DND-41 (cell line): ENCODE measurements around the gene TENT5A.

Source experiments
- ATAC-seq: fragments of 200-7000 bp; cut with Tn5 transposase; 3 replicates; pipeline ENCODE4 v1.9.1; 2021; ENCODE audit warnings: low read depth; ENCODE audit not compliant: insufficient read depth
- DNase-seq: peaks from one replicate; pipeline ENCODE4 v3.0.0-alpha.2; 2020
- H2AFZ ChIP-seq: 2 replicates; pipeline ENCODE4 v1.6.0; 2012; ENCODE audit warnings: low read depth, low read length
- H3K27ac ChIP-seq: 2 replicates; pipeline ENCODE4 v1.5.1; 2012; ENCODE audit warnings: low read length, inconsistent platforms
- H3K27me3 ChIP-seq: fragments of 200-600 bp; sonication (generic); 2 replicates; pipeline ENCODE4 v1.6.0; 2012; ENCODE audit warnings: low read length, mild to moderate bottlenecking, inconsistent platforms; ENCODE audit not compliant: insufficient read depth, poor library complexity
- H3K36me3 ChIP-seq: 2 replicates; pipeline ENCODE4 v1.5.1; 2012; ENCODE audit warnings: low read length, inconsistent platforms; ENCODE audit not compliant: insufficient read depth
- H3K4me1 ChIP-seq: 2 replicates; pipeline ENCODE4 v1.5.1; 2012; ENCODE audit warnings: mild to moderate bottlenecking, low read length; ENCODE audit not compliant: insufficient read depth
- H3K4me2 ChIP-seq: 2 replicates; pipeline ENCODE4 v1.6.0; 2012; ENCODE audit warnings: mild to moderate bottlenecking, moderate library complexity, low read length, inconsistent platforms; ENCODE audit not compliant: insufficient read depth
- H3K4me3 ChIP-seq, 2 experiments: fragments of 200-600 bp in 1 of 2; shearing (Covaris generic) in 1 of 2; 2 replicates each; pipeline ENCODE4 v1.5.1; 2012 to 2016; ENCODE audit warnings: inconsistent platforms in 2 of 2, low read length in 2 of 2, mild to moderate bottlenecking in 2 of 2, low read depth in 1 of 2, moderate library complexity in 1 of 2
- H3K79me2 ChIP-seq: 2 replicates; pipeline ENCODE4 v1.6.0; 2012; ENCODE audit warnings: low read length, inconsistent platforms; ENCODE audit not compliant: insufficient read depth
- H3K9ac ChIP-seq: 2 replicates; pipeline ENCODE4 v1.6.0; 2012; ENCODE audit warnings: low read depth, mild to moderate bottlenecking, inconsistent platforms, low read length, moderate library complexity
- H3K9me3 ChIP-seq: 2 replicates; pipeline ENCODE4 v1.5.1; 2012; ENCODE audit warnings: low read length, moderate library complexity, mild to moderate bottlenecking, inconsistent platforms; ENCODE audit not compliant: insufficient read depth, severe bottlenecking
- H4K20me1 ChIP-seq: 2 replicates; pipeline ENCODE4 v1.6.0; 2012; ENCODE audit warnings: low read length; ENCODE audit not compliant: insufficient read depth
- EZH2 ChIP-seq: IDR thresholded peaks from 3 replicates; pipeline ENCODE4 v1.6.1; 2012; ENCODE audit warnings: borderline replicate concordance, low read depth, mild to moderate bottlenecking, moderate library complexity, low read length, inconsistent platforms; ENCODE audit not compliant: severe bottlenecking
- TF ChIP-seq, protein P1 (sequence below): IDR thresholded peaks from 2 replicates; pipeline ENCODE4 v1.5.1; 2012; ENCODE audit warnings: borderline replicate concordance, low read length, moderate library complexity, mild to moderate bottlenecking; ENCODE audit not compliant: poor library complexity, severe bottlenecking; ENCODE audit errors: extremely low read depth

Gene TENT5A

DNA sequence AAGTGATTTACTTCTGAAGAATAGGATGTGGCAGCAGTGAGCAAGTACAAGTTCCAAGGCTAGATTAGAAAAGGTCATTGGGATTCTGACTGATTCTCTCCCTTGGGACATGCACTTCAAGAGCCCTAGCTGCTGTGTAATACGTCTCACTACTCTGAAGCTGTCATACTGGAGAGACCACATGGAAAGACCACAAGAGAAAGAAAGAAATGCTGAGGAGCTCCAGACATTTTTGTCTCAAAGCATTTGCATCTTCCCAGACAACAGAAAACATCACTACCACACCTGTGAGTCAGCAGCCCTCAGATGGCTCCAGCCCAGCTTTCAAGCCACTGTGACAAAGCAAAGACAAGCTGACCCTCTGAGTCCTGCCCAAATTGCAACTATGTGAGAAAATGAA is 20.7 kb downstream of the TENT5A start:
- H4K20me1 ChIP-seq: no peaks in the 10 kb centered on the region
- no peaks in the 10 kb centered on the region for H3K4me1 ChIP-seq
- H3K9ac ChIP-seq: no peak overlapping the region
- H3K79me2 ChIP-seq: no peaks in the 10 kb centered on the region
- H3K4me3 ChIP-seq: no peak overlapping the region
- TF ChIP-seq, protein P1, sequence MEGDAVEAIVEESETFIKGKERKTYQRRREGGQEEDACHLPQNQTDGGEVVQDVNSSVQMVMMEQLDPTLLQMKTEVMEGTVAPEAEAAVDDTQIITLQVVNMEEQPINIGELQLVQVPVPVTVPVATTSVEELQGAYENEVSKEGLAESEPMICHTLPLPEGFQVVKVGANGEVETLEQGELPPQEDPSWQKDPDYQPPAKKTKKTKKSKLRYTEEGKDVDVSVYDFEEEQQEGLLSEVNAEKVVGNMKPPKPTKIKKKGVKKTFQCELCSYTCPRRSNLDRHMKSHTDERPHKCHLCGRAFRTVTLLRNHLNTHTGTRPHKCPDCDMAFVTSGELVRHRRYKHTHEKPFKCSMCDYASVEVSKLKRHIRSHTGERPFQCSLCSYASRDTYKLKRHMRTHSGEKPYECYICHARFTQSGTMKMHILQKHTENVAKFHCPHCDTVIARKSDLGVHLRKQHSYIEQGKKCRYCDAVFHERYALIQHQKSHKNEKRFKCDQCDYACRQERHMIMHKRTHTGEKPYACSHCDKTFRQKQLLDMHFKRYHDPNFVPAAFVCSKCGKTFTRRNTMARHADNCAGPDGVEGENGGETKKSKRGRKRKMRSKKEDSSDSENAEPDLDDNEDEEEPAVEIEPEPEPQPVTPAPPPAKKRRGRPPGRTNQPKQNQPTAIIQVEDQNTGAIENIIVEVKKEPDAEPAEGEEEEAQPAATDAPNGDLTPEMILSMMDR: no peak
- TF ChIP-seq EZH2: no peak
- no peak for DNase-seq
- ATAC-seq: peak; percentile 73
- 0 out of 2 replicates have a peak overlapping the region, but pooled peaks have one; percentile 13 for H2AFZ ChIP-seq
- H3K27ac ChIP-seq: no peak overlapping the region
- no peaks in the 10 kb centered on the region for H3K27me3 ChIP-seq
- no peak overlapping the region for H3K4me2 ChIP-seq
- H3K9me3 ChIP-seq: no peaks in the 10 kb centered on the region
- no peaks in the 10 kb centered on the region for H3K36me3 ChIP-seq

DNA sequence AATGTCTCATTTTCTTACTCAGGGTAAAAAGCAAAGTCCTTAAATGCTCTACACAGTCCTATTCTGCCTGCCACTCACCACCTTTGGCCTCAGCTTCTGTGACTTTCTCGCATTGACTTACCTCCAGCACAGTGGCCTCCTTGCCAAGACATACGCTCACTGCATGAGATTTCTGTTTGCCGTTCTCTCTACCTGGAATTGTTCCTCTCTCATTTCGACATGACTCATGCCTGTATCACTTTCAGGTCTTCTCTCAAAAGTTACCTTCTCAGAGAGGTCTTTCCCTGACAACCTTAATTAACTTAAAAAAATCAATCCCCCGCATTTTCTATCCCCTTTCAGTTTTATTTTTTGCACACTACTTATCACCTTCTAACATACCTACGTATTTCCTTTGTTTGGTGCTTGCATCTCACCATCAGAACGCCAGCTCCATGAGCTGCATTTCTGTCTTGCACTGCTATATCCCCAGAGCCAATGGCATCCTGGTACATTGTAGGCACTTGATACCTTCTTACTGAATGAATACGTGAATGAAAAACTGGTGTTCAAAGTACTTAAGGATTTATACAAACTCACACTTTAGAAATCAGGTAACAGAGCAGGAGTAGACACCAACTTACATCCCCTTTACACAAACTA is 24.5 kb downstream of the TENT5A start:
- DNase-seq (no peak), ATAC-seq (no peak)
- no peaks in the 10 kb centered on the region for H3K27me3 ChIP-seq
- H2AFZ ChIP-seq: no peak overlapping the region
- no peaks in the 10 kb centered on the region for H3K79me2 ChIP-seq
- no peak overlapping the region for H3K27ac ChIP-seq
- no peaks in the 10 kb centered on the region for H3K9me3 ChIP-seq
- H3K4me1 ChIP-seq: 0 out of 2 replicates have a peak, but pooled peaks cover under 1% of the 10 kb centered on the region
- H3K4me3 ChIP-seq: no peak overlapping the region
- no peak overlapping the region for H3K4me2 ChIP-seq
- H3K36me3 ChIP-seq: no peaks in the 10 kb centered on the region
- H3K9ac ChIP-seq: no peak overlapping the region
- TF ChIP-seq EZH2: no peak
- TF ChIP-seq, protein P1: no peak
- no peaks in the 10 kb centered on the region for H4K20me1 ChIP-seq

DNA sequence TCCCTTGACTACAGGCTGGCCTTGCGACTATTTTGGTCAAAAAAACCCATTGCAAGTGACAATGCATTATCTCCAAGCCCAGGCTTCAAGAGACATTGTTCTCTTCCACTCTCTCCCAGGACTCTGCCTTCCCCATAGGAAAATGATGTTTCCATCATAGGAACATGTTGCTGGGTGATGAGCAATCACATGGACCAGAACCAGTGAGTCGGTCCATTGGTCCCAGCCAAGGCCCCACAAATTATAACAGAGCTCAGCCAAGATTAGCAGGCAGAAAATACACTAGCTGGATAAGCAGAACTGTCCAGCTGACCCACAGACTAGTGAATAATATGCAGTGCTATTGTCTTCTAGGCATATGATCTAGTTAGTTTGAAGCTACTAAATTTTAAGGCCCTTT is 27.4 kb downstream of the TENT5A start:
- ATAC-seq: no peak

More for the DNA sequence above, 27.4 kb downstream of the TENT5A start:
- TF ChIP-seq, protein P1: no peak
- TF ChIP-seq EZH2: no peak
- DNase-seq: no peak
- H3K4me2 ChIP-seq: no peak overlapping the region
- no peaks in the 10 kb centered on the region for H3K9me3 ChIP-seq
- no peak overlapping the region for H2AFZ ChIP-seq
- H3K27ac ChIP-seq: no peak overlapping the region
- no peaks in the 10 kb centered on the region for H3K36me3 ChIP-seq
- peaks cover 8% of the 10 kb centered on the region; the same call in 1 of the 2 replicates for H3K4me1 ChIP-seq
- no peak overlapping the region for H3K9ac ChIP-seq
- H3K27me3 ChIP-seq: no peaks in the 10 kb centered on the region
- no peak overlapping the region for H3K4me3 ChIP-seq
- no peaks in the 10 kb centered on the region for H4K20me1 ChIP-seq
- H3K79me2 ChIP-seq: no peaks in the 10 kb centered on the region
